NCI-H524 (cell line): ENCODE data around the gene CNBP.
"Not testable (repeated sequence)": the region's sequence is repeated elsewhere in the genome, so short reads cannot be mapped to it uniquely, and the experiment has no call there.

ENCODE experiments used
- DNase-seq, 2 experiments: peaks; one replicate each; lab custom pipeline; 2025; lab: John Stamatoyannopoulos, UW

CNBP gene

DNA sequence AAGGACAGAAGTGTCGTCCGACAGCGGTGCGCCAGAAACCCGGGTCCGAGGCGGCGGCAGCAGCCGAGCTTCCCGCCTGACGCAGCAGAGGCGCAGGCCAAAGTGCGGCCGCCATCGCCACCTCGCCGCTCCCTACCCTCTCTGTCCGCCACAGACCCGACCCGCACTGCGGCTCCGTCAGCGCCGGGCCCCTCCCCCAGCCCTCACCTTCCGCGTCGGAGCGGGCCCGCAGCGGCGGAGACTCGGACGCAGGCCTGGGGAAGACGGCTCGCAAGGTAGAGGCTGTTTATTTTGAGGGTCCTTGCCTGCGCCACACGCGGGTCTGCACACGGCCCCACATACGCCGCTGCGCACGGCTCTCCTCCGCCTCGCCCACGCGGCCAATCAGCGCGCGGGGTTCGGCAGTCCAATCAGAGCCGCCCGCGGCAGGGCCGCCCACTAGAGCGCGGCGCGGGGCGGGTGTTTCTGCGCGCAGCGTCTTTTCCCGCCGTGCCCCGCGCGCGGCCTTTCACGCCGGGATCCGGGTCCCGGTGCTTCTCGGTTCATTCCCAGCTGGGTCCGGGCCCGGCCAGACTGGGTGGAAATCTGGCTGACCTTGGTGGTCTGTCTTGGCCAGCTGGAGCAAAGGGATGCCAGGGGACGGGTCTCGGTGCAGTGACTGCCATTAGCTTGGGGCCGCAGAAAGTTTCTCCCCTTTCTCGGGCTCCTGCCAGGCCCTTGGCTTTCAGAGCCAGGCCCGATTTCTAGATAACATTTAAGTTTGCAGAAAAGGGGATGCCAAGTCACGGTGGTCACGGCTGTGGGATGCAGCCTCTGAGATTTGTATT, at the start of gene CNBP:
Gene CNBP, minus strand, starts transcription at position 328 of the 827 bp plus-strand sequence. CDS start 12,139 bp downstream, outside the sequence.
- DNase-seq, result peak; percentile 86 to 95

DNA sequence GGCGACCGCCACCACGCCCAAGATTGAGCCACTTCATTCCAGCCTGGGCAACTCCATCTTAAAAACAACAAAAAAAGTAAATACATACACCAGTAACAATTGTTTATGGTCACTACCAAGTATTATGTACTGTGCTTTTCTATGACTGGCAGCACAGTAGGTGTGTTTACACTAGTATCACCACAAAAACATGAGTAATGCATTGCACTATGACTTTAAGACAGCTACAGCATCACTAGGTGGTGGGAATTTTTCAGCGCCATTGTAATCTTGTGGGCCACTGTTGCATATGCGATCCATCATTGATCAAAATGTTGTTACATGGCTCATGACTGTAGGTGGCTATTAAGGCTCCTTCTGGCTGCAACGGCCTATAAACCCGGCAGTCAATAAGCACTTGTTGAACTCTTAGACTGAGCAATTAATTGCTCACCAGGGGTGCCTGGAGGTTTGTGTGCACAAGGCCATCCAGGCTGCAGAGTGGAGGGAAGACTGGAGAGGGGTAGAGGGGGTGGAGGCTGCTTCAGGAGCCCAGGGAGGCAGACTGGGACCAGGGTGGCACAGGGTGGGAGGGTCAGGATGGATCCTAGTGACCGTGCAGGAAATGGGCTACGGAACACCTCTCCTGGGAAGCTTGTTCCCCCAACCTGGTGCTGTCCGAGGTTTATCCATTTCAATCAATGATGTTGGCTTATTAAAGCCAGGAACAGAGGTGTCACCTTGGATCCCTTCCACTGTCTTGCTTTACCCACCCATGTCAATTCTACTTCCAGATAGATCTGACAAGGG, 47.8 kb upstream of the CNBP start:
- no peak for DNase-seq

DNA sequence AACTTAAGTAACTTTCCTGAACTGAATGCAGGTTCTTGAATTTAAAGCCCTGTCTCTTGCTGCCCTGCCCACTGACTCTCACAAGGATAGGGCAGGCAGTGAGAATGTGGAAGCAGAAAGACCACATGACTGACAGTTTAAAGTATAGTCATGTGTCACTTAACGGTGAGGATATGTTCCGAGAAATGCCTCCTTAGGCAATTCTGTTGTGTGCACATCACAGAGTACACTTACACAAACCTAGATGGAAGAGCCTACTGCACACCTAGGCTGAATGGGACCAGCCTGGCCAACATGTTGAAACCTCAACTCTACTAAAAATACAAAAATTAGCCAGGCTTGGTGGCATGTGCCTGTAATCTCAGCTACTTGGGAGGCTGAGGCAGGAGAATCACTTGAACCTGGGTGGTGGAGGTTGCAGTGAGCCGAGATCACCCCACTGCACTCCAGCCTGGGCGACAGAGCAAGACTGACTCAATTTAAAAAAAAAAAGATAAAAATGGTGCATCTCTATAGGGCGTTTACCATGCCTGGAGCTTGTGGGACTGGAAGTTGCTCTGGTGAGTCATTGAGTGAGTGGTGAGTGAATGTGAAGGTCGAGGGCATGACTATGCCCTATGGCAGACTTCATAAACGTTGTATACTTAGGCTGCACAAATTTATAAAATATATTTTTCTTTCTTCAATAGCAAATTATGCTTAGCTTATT, 46.8 kb upstream of the CNBP start:
- DNase-seq, result no peak

DNA sequence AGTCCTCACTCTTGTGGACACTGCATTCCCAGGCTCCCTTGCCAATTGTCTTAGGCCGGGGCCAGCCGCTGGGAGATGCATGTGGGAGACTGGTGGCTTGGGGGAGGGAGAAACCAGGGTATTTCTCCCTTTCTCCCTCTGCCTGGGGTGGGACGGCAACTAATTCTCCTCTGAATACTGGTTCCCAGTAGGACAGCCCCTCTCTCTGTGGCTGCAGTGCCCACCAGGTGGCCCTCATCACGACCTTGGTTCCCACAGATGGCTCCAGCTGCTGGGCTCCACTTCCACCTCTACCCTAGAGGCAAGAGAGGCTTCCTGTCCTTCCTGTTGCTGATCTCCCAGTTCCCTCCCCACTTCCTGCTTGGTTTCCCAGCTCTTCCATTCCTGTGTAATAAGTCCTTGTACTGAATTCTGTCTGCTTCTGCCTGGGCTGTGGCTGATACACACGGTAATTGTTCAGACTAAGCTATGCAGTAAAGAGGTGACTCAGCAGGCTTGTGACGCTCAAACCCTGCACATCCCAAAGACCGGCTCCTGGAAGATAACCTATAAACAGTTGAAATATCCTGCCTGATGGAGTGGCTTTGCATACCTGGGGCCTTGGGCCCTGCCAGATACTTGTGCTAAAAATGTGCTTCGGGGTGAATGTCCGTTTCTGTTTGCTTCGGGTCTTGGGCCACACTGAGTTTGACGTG, 45.3 kb upstream of the CNBP start:
- peak in 1 of 2 experiments; percentile 12 for DNase-seq

DNA sequence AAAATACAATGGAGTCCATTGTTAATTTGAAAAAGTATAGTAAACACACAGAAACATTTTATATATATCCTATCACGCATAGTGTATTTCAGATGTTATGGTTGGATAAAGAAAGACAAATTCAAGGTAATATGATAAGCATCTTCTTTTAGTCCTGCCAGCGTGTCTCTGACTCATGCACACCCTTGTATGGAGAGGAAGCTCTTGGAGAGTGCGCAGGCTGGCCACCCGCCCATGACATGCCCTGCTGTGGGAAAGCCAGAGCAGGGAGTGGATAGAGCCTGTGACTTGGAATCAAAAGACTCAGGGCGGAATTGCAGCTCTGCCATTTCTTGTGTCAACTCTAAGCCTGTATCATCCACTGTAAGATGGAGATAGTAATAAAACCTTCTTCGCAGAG, 42.7 kb upstream of the CNBP start:
- DNase-seq, result no peak

DNA sequence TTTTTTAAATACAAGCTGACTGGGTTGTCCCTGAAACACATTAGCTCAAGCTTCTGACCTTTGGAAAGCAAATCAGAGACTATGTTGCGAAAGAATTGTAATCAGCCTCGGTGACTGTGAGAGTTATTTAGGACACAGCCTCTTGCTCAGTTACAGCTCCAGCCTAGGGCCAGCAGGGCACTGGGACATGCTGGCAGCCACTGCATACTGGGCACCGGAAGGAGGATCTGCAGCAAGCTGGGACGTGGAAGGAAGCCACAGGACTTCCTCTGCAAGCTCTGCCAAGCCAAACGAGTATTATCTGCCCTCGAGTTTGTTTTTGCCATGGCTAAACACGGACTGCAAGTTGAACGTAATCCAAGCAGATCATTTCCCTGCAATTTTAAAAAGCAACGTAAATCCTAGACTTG, 41.3 kb upstream of the CNBP start:
- no peak for DNase-seq

DNA sequence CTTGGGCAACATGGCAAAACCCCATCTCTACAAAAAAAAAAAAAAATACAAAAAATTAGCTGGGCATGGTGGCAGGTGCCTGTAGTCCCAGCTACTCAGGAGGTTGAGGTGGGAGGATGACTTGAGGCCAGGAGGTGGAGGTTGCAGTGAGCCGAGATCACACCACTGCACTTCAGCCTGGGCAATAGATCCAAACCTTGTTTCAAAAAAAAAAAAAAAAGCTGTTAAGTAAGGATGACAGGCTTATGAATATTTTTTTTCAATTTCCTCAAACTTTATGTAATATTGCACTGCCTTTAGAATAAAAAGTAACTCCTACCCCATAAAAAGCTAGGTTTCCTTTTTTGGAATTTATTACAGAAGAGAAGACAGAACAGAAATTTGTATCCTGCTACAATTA, 40.7 kb upstream of the CNBP start:
- DNase-seq, result not testable (repeated sequence)

DNA sequence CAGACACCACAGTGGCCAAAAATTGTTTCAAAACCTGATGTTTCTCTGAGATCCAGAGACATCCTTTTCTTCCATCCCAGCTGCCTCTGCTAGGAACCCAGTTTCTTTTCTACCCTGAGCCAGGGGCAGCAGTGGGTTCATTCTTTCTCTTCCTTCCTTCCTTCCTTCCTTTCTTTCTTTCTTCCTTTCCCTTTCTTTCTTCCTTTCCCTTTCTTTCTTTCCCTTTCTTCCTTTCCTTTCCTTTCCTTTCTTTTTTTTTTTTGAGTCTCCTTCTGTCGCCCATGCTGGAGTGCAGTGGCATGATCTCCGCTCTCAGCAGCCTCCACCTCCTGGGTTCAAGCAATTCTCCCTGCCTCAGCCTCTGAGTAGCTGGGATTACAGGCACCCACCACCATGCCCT, 35.0 kb upstream of the CNBP start:
- no peak for DNase-seq

DNA sequence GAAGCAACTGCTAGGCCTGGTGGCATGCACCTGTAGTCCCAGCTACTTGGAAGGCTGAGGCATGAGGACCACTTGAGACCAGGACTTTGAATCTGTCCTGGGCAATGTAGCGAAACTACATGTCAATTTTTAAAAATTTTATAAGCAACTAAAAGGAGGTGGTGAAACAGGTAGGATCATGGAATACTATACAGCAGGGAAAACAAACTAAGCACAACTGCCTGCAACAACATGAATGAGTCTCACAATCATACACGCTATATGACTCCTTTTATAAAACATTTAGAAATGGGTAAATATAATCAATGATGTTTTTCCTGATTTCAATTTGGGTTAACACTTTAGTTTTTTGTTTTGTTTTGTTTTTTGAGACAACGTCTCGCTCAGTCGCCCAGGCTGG, 29.5 kb upstream of the CNBP start:
- no peak for DNase-seq

DNA sequence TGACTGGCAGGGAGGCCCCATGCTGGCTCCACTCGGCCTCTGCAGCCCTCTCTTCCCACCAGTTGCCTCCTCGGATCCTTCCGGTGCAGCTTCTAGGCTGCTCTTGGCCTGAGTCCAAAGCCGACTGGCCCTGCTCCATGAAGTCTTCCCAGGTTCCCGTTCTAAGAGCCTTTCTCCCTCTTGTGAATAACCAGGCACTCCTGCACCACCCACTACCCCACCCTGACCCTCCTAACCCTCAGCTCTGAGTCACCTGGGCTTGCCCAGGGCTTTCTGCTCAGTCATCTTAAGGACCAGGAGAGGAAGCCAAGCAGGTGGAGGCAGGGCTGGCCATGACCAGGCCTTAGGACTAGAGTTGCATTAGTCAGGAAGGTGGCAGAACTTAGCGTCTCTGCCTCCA, 28.1 kb upstream of the CNBP start:
- peak in 1 of 2 experiments; percentile 9 for DNase-seq

DNA sequence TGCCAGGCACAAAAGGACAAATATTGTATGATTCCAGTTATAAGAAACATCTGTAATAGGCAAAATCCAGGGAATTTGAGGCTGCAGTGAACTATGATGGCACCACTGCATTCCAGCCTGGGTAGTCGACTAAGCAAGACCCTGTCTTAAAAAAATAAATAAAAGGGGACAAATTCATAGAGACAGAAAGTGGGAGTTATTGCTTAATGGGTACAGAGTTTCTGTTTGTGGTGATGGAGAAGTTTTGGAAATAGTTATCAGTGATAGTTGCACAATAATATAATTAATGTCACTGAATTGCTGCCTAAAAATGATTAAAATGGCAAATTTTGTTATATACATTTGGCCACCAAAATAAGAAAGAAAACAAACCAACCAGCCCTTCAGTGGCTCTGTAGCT, 27.6 kb upstream of the CNBP start:
- no peak for DNase-seq

DNA sequence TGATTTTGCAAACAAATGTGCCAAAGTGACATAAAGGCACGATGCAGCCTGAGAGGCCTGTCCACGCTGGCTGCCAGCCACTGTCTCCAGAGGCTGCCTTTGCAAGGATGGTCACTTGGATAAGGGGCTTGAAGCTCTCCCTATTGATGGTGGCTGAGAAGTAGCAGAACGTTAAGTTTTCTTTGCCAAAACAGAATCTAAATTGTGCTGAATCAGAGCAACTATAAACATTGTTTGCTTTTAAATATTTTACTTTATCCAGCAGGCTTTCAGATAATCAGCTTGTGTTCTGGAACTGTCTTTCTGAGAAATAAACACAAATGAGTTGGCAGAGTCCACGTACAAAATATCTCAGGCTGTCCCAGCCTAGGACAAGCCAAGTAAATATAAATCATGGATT, 23.8 kb upstream of the CNBP start:
- no peak for DNase-seq

DNA sequence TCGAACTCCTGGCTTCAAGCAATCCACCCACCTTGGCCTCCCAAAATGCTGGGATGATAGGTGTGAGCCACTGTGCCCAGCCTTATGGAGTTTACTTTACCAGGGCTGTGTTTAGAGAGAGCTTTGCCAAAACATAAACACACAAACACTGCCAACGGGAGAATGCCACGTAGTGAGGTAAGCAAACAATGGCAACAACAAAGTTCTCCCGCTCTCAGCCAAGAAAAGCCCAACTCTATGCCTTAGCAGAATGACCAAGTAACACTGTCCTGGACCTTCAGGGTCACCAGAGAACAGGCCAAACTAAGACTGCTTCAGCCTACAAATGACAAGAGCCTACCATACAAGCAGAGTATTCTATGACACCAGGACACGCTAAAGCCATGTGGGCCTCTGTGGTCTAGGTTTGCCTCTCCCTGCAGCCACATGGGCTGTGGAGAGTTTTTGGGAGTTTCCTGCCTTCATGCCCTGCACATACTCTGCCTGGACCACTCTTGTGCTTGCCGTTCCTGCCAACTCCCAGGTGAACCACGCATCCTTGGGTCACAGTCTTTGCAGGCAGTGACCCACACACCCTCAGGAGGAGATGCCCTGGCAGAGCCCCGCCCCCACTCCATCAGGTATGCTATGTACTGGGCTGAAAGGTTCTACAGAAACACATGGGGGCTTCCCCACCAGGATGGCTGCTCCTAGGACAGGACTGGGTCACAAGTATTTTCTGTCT, 21.6 kb upstream of the CNBP start:
- no peak for DNase-seq

DNA sequence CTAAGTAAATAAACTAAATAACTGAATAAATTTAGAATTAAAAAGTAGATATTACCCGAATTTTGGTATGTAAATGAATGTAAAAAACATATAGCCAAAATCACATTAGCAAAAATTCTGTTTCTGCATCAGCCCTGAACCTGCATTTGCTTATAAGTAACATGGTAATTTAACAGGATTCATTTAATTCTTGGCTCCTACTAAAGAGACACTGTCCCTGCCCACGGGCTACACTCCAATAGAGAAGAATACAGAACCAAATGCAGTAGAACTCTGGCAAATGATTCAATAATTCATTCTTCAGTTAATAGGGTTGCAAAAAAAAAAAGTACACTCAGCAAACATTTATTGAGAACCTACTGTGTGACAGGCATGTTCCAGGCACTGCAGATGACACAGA, 20.8 kb upstream of the CNBP start:
- no peak for DNase-seq

DNA sequence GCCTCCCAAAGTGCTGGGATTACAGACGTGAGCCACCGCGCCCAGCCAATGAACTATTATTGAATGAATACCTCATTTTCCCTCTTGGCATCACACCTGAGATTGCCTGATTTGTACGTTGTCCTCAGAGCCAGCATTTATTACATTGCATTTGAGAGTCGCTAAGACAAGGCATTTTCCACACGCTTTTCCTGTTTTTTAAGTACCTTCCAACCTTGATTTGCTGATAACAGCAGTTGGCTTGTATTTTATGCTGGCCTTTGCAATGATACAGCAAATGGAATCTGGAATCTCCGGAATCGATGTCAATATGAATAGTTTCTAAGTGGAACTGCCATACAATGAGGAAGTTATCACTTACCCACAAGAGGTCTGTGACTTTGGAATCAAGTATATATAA, 15.7 kb upstream of the CNBP start:
- DNase-seq, result no peak

DNA sequence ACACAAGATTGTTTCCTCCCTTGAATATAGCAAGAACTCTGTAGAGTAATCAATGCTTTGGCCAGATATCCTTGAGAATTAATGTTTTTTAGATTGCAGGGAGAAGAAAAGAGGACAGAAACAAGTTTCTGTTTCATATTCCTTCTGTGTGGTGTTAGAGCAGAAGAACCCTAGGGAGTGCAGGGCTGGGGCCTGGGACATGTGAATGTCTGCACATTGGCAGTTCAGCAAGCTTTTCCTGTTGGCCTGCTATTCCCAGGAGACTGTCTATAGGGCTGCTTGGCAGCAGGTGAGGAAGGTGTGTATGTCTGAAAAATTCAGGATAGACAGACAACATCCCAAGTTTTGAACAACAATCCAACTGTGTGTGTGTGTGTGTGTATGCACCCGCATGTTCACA, 13.6 kb upstream of the CNBP start:
- no peak for DNase-seq

DNA sequence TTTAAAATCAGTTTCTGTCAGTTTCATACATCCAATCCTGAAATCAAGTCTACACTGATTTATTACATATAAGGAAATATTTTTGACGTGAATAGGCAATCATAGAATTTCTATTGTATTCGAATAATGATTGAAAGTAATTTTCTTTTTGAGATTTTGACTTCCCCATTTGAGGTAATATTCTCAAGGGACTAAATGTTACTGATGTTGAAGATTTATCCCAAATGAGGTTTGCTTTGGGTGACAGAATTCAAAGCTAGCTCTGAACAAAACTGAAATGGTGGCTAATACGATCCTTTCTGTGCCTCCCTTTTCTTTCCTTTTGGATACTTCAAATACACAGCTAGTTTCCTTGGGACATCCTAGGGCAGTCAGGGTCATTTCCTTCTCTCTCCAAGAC, 12.9 kb upstream of the CNBP start:
- no peak for DNase-seq

DNA sequence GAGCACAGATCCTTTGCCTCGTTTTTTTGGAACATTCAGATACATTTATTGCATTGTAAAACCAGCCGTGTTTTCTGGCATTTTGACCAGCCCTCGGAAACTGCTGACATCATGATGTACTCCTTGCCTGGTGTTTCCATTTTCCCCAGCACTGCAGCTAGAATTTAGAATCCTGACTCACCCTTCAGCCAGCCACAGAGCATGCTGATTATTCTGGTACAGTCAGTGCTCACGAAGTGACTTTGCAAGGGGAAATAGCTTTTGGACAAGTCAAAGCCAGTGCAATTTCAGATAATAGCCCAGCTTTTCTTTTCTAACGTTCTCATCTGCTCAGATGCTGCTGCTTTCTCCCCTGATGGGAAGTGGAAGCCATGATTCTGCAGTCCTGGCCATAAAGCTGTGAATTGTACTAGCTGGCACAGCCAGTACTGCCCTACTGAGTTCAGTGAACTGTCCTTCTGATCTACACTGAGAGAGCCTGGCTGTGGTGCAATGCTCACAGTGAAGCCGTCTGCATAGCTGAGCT, 12.1 kb upstream of the CNBP start:
- DNase-seq, result no peak

DNA sequence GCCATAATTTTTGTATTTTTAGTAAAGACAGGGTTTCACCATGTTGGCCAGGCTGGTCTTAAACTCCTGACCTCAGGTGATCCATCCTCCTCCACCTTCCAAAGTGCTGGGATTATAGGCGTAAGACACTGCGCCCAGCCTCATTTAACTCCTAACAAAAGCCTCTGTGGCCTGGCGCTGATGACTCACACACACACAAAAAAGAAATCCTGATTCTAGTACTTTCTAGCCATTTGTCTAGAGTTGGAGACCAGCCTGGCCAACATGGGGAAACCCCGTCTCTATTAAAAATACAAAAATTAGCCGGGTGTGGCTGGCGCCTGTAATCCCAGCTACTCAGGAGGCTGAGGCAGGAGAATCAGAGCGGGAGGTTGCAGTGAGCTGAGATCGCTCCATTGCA, 6.1 kb upstream of the CNBP start:
- not testable (repeated sequence) for DNase-seq

DNA sequence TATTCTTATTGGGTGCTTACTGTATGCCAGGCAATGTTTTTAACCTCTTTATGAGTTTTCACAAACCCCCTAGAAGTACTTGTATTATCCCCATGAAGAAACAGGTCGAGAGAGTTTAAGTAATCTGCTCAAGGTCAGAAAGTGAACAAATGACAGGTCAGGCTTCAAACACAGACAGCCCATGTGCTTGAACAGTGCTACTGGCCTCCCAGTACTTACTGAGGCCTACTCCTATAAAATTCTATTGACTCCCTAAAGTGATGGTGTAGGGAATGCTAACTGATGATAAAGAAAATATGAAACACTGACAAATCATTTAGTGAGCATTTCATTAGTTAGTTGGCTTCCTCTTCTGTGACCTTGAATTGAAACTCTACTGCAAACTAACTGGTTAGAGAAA, 4.2 kb upstream of the CNBP start:
- DNase-seq, result no peak

DNA sequence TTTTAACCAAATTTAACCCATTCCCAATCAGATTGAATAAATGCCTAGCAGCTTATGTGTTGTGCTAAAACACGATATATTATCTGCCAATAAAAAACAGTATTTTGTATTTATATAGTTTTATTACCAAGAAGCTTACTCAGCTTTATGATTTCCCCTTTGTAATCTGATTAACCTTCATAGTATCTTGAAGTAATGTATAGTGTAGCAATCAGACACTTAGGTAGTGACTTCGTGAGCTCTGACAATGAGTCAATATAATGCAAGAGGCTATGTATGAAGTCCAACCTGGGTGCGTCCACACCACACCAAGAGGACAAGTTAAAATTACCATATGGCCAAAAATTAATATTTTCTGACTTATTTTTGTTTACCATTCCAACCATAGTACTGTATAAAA, 2.1 kb upstream of the CNBP start:
- DNase-seq, result no peak
